Superior temporal gyrus (tissue), 1 donor: Measurements from ENCODE around the gene TRIM9.
A peak's percentile ranks its signal among the peaks of the same experiment; 100 is the strongest.

Experiments used
- DNase-seq: peaks from one replicate; pipeline ENCODE4 v3.0.0-alpha.2; 2016; ENCODE audit errors: extremely low spot score

TRIM9 gene

GRCh38 chr14:51058382-51058781 is 36.5 kb downstream of the TRIM9 start:
- DNase-seq, result no peak

- no peak for DNase-seq
These were observed 38.5 kb downstream of the TRIM9 start for GRCh38 chr14:51056421-51056820.

GRCh38 chr14:51053157-51053556 is 41.7 kb downstream of the TRIM9 start:
- no peak for DNase-seq

- no peak for DNase-seq
These were observed 49.9 kb downstream of the TRIM9 start for GRCh38 chr14:51044961-51045360.

GRCh38 chr14:51041883-51042282 is 53.0 kb downstream of the TRIM9 start:
- no peak for DNase-seq

GRCh38 chr14:51041108-51041531 is 53.8 kb downstream of the TRIM9 start:
- peak; percentile 57 for DNase-seq

GRCh38 chr14:51039252-51039651 is 55.7 kb downstream of the TRIM9 start:
- DNase-seq, result no peak

- DNase-seq, result no peak
These were observed 59.2 kb downstream of the TRIM9 start for GRCh38 chr14:51035611-51036192.

- DNase-seq, result no peak
These were observed 65.8 kb downstream of the TRIM9 start for GRCh38 chr14:51028851-51029754.

- DNase-seq, result no peak
These were observed 66.5 kb downstream of the TRIM9 start for GRCh38 chr14:51028361-51028760.

GRCh38 chr14:51024377-51024776 is 70.5 kb downstream of the TRIM9 start:
- DNase-seq, result no peak

- peak; percentile 86 for DNase-seq
These were observed 70.9 kb downstream of the TRIM9 start for GRCh38 chr14:51023964-51024363.

- DNase-seq, result peak; percentile 77
These were observed 72.1 kb downstream of the TRIM9 start for GRCh38 chr14:51022769-51023168.

GRCh38 chr14:51020024-51020710 is 74.7 kb downstream of the TRIM9 start:
- no peak for DNase-seq

- no peak for DNase-seq
These were observed 75.8 kb downstream of the TRIM9 start for GRCh38 chr14:51019089-51019488.

- no peak for DNase-seq
These were observed 76.4 kb downstream of the TRIM9 start for GRCh38 chr14:51018521-51018920.

- DNase-seq, result no peak
These were observed 80.3 kb downstream of the TRIM9 start for GRCh38 chr14:51014625-51015024.

- no peak for DNase-seq
These were observed 80.8 kb downstream of the TRIM9 start for GRCh38 chr14:51014086-51014485.

GRCh38 chr14:51012055-51012454 is 82.8 kb downstream of the TRIM9 start:
- DNase-seq, result no peak

- no peak for DNase-seq
These were observed 86.5 kb downstream of the TRIM9 start for GRCh38 chr14:51008446-51008845.

GRCh38 chr14:51006781-51007211 is 88.1 kb downstream of the TRIM9 start:
- peak; percentile 81 for DNase-seq

GRCh38 chr14:51006324-51006723 is 88.6 kb downstream of the TRIM9 start:
- no peak for DNase-seq
